Esophagus squamous epithelium (tissue), 5 donors: ENCODE data around the gene KBTBD12. TPM values are rescaled to one million over a fixed set of nuclear protein-coding genes. Genes with fewer than 3 reads are reported as not detected.

Experiments
- DNase-seq: peaks from one replicate; lab custom pipeline; 2025; lab: John Stamatoyannopoulos, UW
- H3K27ac ChIP-seq, 4 donors: fragments of 200-600 bp; sonication (generic); one replicate each; pipeline ENCODE4 v1.5.1; 2016 to 2019; ENCODE audit warnings: mild to moderate bottlenecking in 1 of 4
- H3K27me3 ChIP-seq, 4 donors: fragments of 200-600 bp; sonication (generic); 1 replicate in 3 of 4; 2 replicates in 1 of 4; pipeline versions ENCODE4 v1.5.1 to v1.6.0; 2017 to 2021; ENCODE audit warnings: antibody characterized with exemption in 1 of 4
- H3K36me3 ChIP-seq, 3 donors: fragments of 200-600 bp; sonication (generic); one replicate each; pipeline ENCODE4 v1.5.1; 2016 to 2019
- H3K4me1 ChIP-seq, 3 donors: fragments of 200-600 bp; sonication (generic); one replicate each; pipeline ENCODE4 v1.5.1; 2017 to 2019
- H3K4me3 ChIP-seq, 4 donors: fragments of 200-600 bp; sonication (generic); 1 replicate in 3 of 4; 2 replicates in 1 of 4; pipeline ENCODE4 v1.5.1; 2016 to 2019; ENCODE audit warnings: mild to moderate bottlenecking in 2 of 4, moderate library complexity in 1 of 4
- H3K9me3 ChIP-seq, 3 donors: fragments of 200-600 bp; sonication (generic); one replicate each; pipeline ENCODE4 v1.5.1; 2016 to 2019
- POLR2A ChIP-seq, 4 donors: fragments of 450-650 bp; IDR thresholded peaks; one replicate each; pipeline ENCODE4 v1.6.1; 2017; ENCODE audit warnings: antibody characterized with exemption in 4 of 4, mild to moderate bottlenecking in 4 of 4, moderate library complexity in 3 of 4
- WGBS, 2 donors: methylation state at CpG; one replicate each; pipeline ENCODE4 v1.1.5; 2018; 5-methylcytosine and 5-hydroxymethylcytosine counted together
- intact Hi-C: fragments of 100-400 bp; cut with DNase I; formaldehyde crosslinking; loops from one replicate; pipeline ENCODE4 v1.15.0; 2022
- total RNA-seq, 4 donors: library from RNA; depleted of rRNA; stranded (reverse); fragments of >200 nt; gene quantifications; one replicate each; pipeline ENCODE4 v1.1.0, GENCODE V29; 2016
- TF ChIP-seq, protein P1 (sequence below), 6 experiments: fragments of 450-650 bp in 4 of 6; fragments of 200-600 bp in 2 of 6; sonication (generic) in 2 of 6; IDR thresholded peaks; one replicate each; pipeline ENCODE4 v1.5.1; 2016 to 2019; ENCODE audit warnings: antibody characterized with exemption in 6 of 6, mild to moderate bottlenecking in 4 of 6, moderate library complexity in 4 of 6
- donor health status: DM: yes; HTN: yes; CAD: no.

Gene KBTBD12
- total RNA-seq, 4 donors from 2014 or later = 0.38 TPM; not detected in 2

GRCh38 chr3:127955728-127956127 is 40.7 kb downstream of the KBTBD12 start:
- Histone ChIP-seq H3K27ac (peak overlapping the region in 1 of 4 donors; percentile 11), H3K36me3 (no peaks in the 10 kb centered on the region), H3K27me3 (no peaks in the 10 kb centered on the region), H3K4me3 (no peak overlapping the region), H3K4me1 (peaks cover 0 to 54% (median 0%) of the 10 kb centered on the region in 3 donors), H3K9me3 (no peaks in the 10 kb centered on the region)
- DNase-seq = no peak
- TF ChIP-seq, protein P1, sequence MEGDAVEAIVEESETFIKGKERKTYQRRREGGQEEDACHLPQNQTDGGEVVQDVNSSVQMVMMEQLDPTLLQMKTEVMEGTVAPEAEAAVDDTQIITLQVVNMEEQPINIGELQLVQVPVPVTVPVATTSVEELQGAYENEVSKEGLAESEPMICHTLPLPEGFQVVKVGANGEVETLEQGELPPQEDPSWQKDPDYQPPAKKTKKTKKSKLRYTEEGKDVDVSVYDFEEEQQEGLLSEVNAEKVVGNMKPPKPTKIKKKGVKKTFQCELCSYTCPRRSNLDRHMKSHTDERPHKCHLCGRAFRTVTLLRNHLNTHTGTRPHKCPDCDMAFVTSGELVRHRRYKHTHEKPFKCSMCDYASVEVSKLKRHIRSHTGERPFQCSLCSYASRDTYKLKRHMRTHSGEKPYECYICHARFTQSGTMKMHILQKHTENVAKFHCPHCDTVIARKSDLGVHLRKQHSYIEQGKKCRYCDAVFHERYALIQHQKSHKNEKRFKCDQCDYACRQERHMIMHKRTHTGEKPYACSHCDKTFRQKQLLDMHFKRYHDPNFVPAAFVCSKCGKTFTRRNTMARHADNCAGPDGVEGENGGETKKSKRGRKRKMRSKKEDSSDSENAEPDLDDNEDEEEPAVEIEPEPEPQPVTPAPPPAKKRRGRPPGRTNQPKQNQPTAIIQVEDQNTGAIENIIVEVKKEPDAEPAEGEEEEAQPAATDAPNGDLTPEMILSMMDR (IDR thresholded peaks at IDR 0.05) = no peak
- TF ChIP-seq POLR2A (IDR thresholded peaks at IDR 0.05) = no peak
- intact Hi-C loops = no loop called here

GRCh38 chr3:127959041-127959440 is 44.0 kb downstream of the KBTBD12 start:
- Histone ChIP-seq H3K4me3 (no peak overlapping the region), H3K4me1 (peaks cover 0 to 38% (median 0%) of the 10 kb centered on the region in 3 donors), H3K27me3 (no peaks in the 10 kb centered on the region), H3K36me3 (no peaks in the 10 kb centered on the region), H3K9me3 (no peaks in the 10 kb centered on the region), H3K27ac (peak overlapping the region in 3 of 4 donors; percentile 44 to 66 (median 46))
- DNase-seq = no peak
- 27 to 56% methylated on average over 1 of the region's 1 CpG for WGBS, 2 donors
- TF ChIP-seq POLR2A (IDR thresholded peaks at IDR 0.05) = no peak
- TF ChIP-seq, protein P1 (IDR thresholded peaks at IDR 0.05) = no peak
- intact Hi-C loops = no loop called here

DNA sequence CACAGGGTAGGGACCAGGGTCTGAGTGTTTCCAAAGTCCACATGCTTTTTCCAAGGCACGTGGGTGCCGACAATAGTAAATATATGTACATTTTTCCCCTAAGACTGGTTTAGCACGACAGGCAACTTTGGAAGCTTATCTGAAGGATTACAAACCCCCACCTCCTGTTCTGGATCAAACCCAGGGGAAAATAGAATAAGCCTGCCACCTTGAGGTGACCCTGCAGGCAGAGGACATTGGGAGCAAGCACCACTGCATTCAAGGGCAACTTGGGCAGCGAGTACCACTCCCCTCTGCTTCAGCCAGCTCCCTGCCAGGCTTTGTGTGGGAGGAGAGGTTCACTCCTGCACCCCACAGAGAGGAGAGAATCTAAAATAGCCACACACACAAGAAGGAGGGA is 44.8 kb downstream of the KBTBD12 start:
- DNase-seq = no peak
- no peaks in the 10 kb centered on the region for H3K9me3 ChIP-seq
- H3K27ac ChIP-seq = peak overlapping the region in 2 of 4 donors; percentile 46 to 66
- TF ChIP-seq, protein P1 (IDR thresholded peaks at IDR 0.05) = peak in 4 of 6 experiments; percentile 17 to 39 (median 24)
- TF ChIP-seq POLR2A (IDR thresholded peaks at IDR 0.05) = no peak
- intact Hi-C loops = no loop called here
- H3K36me3 ChIP-seq = no peaks in the 10 kb centered on the region
- WGBS, 2 donors = 35 to 42% methylated on average over 3 to 4 of the region's 4 CpGs
- H3K4me3 ChIP-seq = no peak overlapping the region
- H3K4me1 ChIP-seq = peaks cover 0 to 30% (median 0%) of the 10 kb centered on the region in 3 donors
- H3K27me3 ChIP-seq = no peaks in the 10 kb centered on the region

GRCh38 chr3:127960421-127960965 is 45.5 kb downstream of the KBTBD12 start:
- no peak for DNase-seq
- no peak overlapping the region for H3K27ac ChIP-seq
- TF ChIP-seq, protein P1 (IDR thresholded peaks at IDR 0.05) = no peak
- TF ChIP-seq POLR2A (IDR thresholded peaks at IDR 0.05) = no peak
- no peaks in the 10 kb centered on the region for H3K36me3 ChIP-seq
- H3K27me3 ChIP-seq = no peaks in the 10 kb centered on the region
- 86 to 93% methylated on average over 4 of the region's 4 CpGs for WGBS, 2 donors
- no peaks in the 10 kb centered on the region for H3K9me3 ChIP-seq
- intact Hi-C loops = no loop called here
- H3K4me3 ChIP-seq = no peak overlapping the region
- H3K4me1 ChIP-seq = peaks cover 0 to 25% (median 0%) of the 10 kb centered on the region in 3 donors

DNA sequence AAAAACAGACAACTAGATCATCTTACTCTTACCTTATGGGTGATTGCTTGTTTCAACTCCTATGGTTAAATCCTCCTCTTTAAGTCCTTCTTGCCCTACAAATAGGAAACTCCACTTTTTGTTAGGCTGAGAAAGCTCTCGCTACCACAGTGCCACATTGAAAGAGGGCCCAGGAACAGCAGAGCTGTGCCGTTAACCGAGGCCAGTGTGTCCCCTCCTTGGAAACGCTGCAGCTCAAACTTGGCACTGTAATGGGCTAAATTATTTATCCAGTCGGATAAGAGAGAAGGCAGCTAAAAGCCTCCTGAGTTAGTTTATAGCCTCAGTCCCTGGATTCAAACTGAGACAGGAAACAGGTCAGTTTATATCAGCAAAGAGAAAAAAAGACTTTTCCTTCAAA is 46.1 kb downstream of the KBTBD12 start:
- TF ChIP-seq POLR2A (IDR thresholded peaks at IDR 0.05) = no peak
- TF ChIP-seq, protein P1 (IDR thresholded peaks at IDR 0.05) = no peak
- Histone ChIP-seq H3K27ac (peak overlapping the region in 2 of 4 donors; percentile 57 to 68), H3K4me1 (peaks cover 0 to 24% (median 0%) of the 10 kb centered on the region in 3 donors), H3K27me3 (peaks cover 0 to 4% (median 0%) of the 10 kb centered on the region in 4 donors), H3K36me3 (no peaks in the 10 kb centered on the region), H3K4me3 (no peak overlapping the region), H3K9me3 (no peaks in the 10 kb centered on the region)
- intact Hi-C loops = no loop called here
- no peak for DNase-seq
- 71 to 78% methylated on average over 4 to 5 of the region's 5 CpGs for WGBS, 2 donors
